ENCODE results near the gene PTPRE.

GRCh38 chr10:127886371-127887051, 20.4 kb upstream of the PTPRE start:
- TF ChIP-seq YY1 (IDR thresholded peaks at IDR 0.05; ENCODE audit: insufficient read depth, insufficient read length) (no peak), SUZ12 (IDR thresholded peaks at IDR 0.05; ENCODE audit: extremely low read depth, insufficient read depth, insufficient read length) (no peak), ZNF274 (IDR thresholded peaks at IDR 0.05; ENCODE audit: low read depth, low read length) (no peak)
